ENCODE results near the gene OR2H2. TPM values are rescaled to one million over a fixed set of nuclear protein-coding genes. Genes with fewer than 3 reads are reported as not detected.

The OR2H2 gene
- total RNA-seq, result not detected in 2 replicates

DNA sequence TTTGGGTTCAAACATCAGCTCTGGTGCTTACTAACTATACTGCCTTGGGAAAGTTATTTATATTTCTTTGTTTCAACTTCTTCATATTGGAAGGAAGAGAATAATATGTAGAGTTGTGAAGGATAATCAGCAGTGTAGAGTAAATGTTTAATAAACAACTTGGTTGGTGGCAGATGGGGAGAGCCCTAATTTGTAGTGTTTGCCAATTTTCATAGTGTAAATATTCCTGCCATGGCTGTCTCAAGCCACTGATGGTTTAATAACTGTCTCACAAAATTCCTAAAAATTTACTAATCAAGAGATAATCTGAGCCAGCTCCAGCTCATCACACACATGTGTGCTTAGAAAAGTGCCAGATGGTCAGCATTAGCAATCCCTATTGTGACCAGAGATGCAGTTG is at the start of gene OR2H2:
OR2H2 (plus strand) TSS at position 301 of the 400 bp plus-strand sequence. CDS start 2,824 bp downstream, outside the sequence.

DNA sequence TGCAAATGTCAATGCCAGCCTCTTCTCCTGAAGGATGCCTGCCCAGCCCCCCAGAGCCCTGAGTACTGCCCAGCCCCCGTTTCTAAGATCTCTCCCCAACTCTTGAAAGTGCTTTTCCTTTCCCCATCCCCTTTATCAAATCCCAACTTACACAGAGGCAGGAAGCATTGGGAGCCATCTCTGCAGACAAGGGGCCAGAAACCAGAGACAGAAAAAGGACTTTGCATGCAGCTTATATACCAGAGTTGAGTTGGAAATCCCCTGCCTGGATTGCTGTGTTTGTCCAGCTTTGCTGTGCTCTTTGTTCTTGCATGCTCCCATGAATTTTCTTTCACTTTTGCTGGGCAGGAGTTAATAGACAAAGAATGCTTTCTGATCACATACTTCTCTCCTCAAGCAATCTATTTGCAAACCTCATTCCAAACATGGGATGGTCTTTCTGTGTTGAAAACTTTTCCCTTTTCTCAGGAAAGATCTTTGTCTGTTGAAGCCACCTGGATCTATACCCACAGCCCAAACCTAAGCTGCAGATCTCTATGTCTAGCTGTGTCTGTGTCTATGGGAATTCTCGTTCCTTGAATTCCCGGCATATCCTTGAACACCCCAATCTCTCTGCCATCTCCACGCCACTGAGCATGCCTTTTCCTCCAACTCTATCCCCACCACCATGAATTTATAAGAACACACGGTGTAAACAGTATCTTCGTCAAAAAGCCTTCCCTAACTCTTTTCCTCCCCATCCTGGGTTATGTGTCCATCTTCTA is 25.2 kb upstream of the OR2H2 start, which contains the start of gene UBD:
UBD (minus strand) TSS at position 209 of the 764 bp plus-strand sequence; CDS start at position 178, 31 bp downstream.

DNA sequence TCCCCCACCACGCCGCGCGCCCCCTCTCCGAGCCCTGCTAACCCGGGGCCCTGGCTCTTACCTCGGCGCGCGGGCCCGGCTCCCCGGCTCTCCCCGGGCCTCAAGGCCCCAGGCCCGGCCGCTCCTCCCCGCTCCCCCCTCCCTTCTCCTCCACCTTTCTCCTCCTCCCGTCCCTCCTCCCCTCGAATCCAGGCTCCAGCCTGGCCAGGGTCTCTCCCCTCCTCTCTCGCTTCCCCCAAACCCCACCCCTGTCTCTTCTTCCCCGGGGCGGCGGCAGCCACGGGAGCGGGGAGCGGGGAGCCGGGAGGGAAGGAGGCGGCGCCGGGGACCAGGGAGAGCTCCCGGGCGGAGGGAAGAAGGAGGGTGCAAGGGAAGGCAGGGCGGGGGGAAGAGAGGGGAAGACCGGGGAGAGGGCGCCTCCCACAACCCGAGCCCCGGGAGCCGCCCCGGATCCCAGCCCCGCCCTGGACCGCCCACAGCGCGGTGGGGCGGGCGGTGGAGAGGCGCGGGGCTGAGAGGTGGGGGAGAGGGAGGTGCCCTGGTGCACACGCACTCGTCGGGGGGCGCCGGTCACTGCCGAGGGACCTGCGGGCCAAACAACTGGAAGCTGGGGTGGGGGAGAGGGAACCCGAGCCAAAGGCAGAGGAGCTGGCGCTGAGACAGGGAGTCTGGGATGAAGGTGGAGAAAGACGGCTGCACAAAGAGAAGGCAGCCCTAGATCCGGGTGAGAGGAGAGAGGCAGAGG is 48.0 kb downstream of the OR2H2 start, which contains the start of gene GABBR1:
GABBR1 (minus strand) TSS at position 395 of the 745 bp plus-strand sequence. CDS start 798 bp downstream, outside the sequence.

Other genes with a start within 250 kb of the OR2H2 start
- not detected in 2 replicates for gene OR5V1, start 216.3 kb upstream of the OR2H2 start, total RNA-seq
- gene OR12D3, start 209.8 kb upstream of the OR2H2 start, total RNA-seq, result not detected in 2 replicates
- not detected in 2 replicates for gene OR12D2, start 189.5 kb upstream of the OR2H2 start, total RNA-seq
- not detected in 2 replicates for gene OR12D1, start 170.2 kb upstream of the OR2H2 start, total RNA-seq
- gene OR10C1, start 145.8 kb upstream of the OR2H2 start, total RNA-seq, result not detected in 2 replicates
- gene OR11A1, start 128.1 kb upstream of the OR2H2 start, total RNA-seq, result not detected in 2 replicates
- gene OR2H1, start 128.0 kb upstream of the OR2H2 start, total RNA-seq, result not detected in 2 replicates
- not detected in 2 replicates for gene MAS1L, start 97.2 kb upstream of the OR2H2 start, total RNA-seq
- gene UBD, start 25.4 kb upstream of the OR2H2 start, total RNA-seq, result not detected in 2 replicates
- 3.1 and 7.7 TPM in 2 replicates for gene GABBR1, start 48.1 kb downstream of the OR2H2 start, total RNA-seq
- not detected in 2 replicates for gene MOG, start 72.0 kb downstream of the OR2H2 start, total RNA-seq
- gene ZFP57, start 96.0 kb downstream of the OR2H2 start, total RNA-seq, result 12.7 and 14.2 TPM in 2 replicates
- 10.9 and 21.6 TPM in 2 replicates for gene HLA-F, start 138.3 kb downstream of the OR2H2 start, total RNA-seq
- gene HLA-G, start 242.7 kb downstream of the OR2H2 start, total RNA-seq, result 0.23 TPM in 1 of 2 replicates, not detected in the other